Gastrocnemius medialis (tissue), 4 donors: Measurements from ENCODE around the gene DPAGT1.

Experiments
- CTCF ChIP-seq, 5 experiments: fragments of 450-650 bp in 3 of 5; fragments of 200-600 bp in 2 of 5; sonication (generic) in 2 of 5; IDR thresholded peaks in 4 of 5; conservative IDR thresholded peaks in 1 of 5; 1 replicate in 4 of 5; 2 replicates in 1 of 5; pipeline ENCODE4 v1.5.1; 2016 to 2019; ENCODE audit warnings: antibody characterized with exemption in 5 of 5, mild to moderate bottlenecking in 3 of 5, moderate library complexity in 3 of 5
- POLR2A ChIP-seq, 2 donors: fragments of 450-650 bp; IDR thresholded peaks; one replicate each; pipeline ENCODE4 v1.6.1; 2017; ENCODE audit warnings: antibody characterized with exemption in 2 of 2, mild to moderate bottlenecking in 2 of 2, moderate library complexity in 2 of 2

GRCh38 chr11:119114351-119114750, 12.7 kb upstream of the DPAGT1 start:
- TF ChIP-seq CTCF (IDR thresholded peaks at IDR 0.05 in 4 of 5, conservative IDR thresholded peaks at IDR 0.05 in 1 of 5) = no peak
- TF ChIP-seq POLR2A (IDR thresholded peaks at IDR 0.05) = no peak
